Lung (tissue), 12 donors: ENCODE measurements around the gene XPO5. TPM values are rescaled to one million over a fixed set of nuclear protein-coding genes. Genes with fewer than 3 reads are reported as not detected.
A peak's percentile ranks its signal among the peaks of the same experiment; 100 is the strongest.
"Not testable (repeated sequence)": the region's sequence is repeated elsewhere in the genome, so short reads cannot be mapped to it uniquely, and the experiment has no call there.

ENCODE experiments used
- ATAC-seq: fragments of 200-7000 bp; cut with Tn5 transposase; one replicate; pipeline ENCODE4 v1.9.1; 2020; ENCODE audit warnings: moderate number of reproducible peaks; ENCODE audit not compliant: insufficient read depth, low FRiP score
- DNase-seq, 3 donors: peaks; one replicate each; pipeline ENCODE4 v3.0.0-alpha.2; 2013 to 2017
- H3K27ac ChIP-seq, 2 donors: one replicate each; pipeline ENCODE4 v1.5.1; 2013; ENCODE audit warnings: mild to moderate bottlenecking in 2 of 2, moderate library complexity in 2 of 2, control low read depth in 1 of 2, inconsistent platforms in 1 of 2, low read depth in 1 of 2, low read length in 1 of 2
- H3K27me3 ChIP-seq, 3 donors: one replicate each; pipeline ENCODE4 v1.5.1; 2013; ENCODE audit warnings: low read length in 2 of 3; ENCODE audit not compliant: control insufficient read depth in 3 of 3, insufficient read depth in 3 of 3
- H3K36me3 ChIP-seq, 4 donors: one replicate each; pipeline ENCODE4 v1.5.1; 2013; ENCODE audit warnings: low read length in 4 of 4, mild to moderate bottlenecking in 1 of 4, moderate library complexity in 1 of 4; ENCODE audit not compliant: control insufficient read depth in 4 of 4, insufficient read depth in 4 of 4
- H3K4me1 ChIP-seq, 5 donors: one replicate each; pipeline ENCODE4 v1.5.1; 2013; ENCODE audit warnings: low read length in 5 of 5, mild to moderate bottlenecking in 2 of 5, moderate library complexity in 1 of 5; ENCODE audit not compliant: control insufficient read depth in 5 of 5, insufficient read depth in 5 of 5
- H3K4me3 ChIP-seq: one replicate; pipeline ENCODE4 v1.5.1; 2013; ENCODE audit warnings: mild to moderate bottlenecking, control low read depth, moderate library complexity
- H3K9ac ChIP-seq, 2 donors: one replicate each; pipeline ENCODE4 v1.5.1; 2013; ENCODE audit warnings: low read length in 2 of 2, control low read depth in 1 of 2; ENCODE audit not compliant: insufficient read depth in 1 of 2
- H3K9me3 ChIP-seq, 4 donors: one replicate each; pipeline ENCODE4 v1.5.1; 2013; ENCODE audit warnings: low read length in 3 of 4, mild to moderate bottlenecking in 1 of 4, moderate library complexity in 1 of 4; ENCODE audit not compliant: control insufficient read depth in 4 of 4, insufficient read depth in 3 of 4
- WGBS, 2 donors: extraction: QIAGEN DNeasy Blood & Tissue Kit; methylation state at CpG; one replicate each; pipeline ENCODE4 v1.1.7; 2013; 5-methylcytosine and 5-hydroxymethylcytosine counted together
- polyA plus RNA-seq, 2 donors: library from polyadenylated mRNA; stranded (reverse); fragments of 200-250 nt; gene quantifications; one replicate each; pipeline ENCODE4 v1.2.1, GENCODE V29; 2013
- total RNA-seq, 2 donors: library from RNA; depleted of rRNA in 1 of 2; stranded (reverse); fragments of >200 nt in 1 of 2; gene quantifications; one replicate each; pipeline ENCODE4 v1.2.1, GENCODE V29; 2014 to 2021
- TF ChIP-seq, protein P1 (sequence below): IDR thresholded peaks from 2 replicates; pipeline ENCODE4 v1.5.1; 2012; ENCODE audit warnings: mild to moderate bottlenecking; ENCODE audit errors: control extremely low read depth, extremely low read depth
- donor health status: control.
- donor health status: control.
- donor health status: Bipolar disorder and iron deficiency.
- donor health status: healthy.
- donor health status: DM: yes; HTN: yes; CAD: no.

The XPO5 gene
- total and polyA plus RNA-seq, 4 donors, result 9.3 to 30.1 (median 16.3) TPM

DNA sequence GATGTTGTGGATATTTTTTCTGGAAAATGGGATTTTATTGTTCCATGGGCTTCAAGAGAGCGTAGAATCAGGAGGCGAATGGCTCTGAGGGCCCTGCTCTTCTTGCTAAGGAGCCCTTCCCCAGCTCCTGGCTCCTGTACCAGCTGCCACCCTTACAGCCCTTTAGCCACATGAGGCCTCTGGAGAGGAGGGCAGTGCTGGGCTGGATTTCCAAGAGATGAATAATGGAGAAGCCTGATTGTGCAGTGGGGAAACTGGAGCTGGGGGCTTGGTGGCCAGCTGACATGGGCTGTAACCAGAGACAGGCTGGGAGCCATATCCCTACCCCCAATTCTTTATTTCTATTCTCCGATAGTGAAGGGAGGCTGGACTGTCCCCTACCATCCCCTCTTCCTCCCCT, 74.9 kb downstream of the XPO5 start:
- Histone ChIP-seq H3K36me3 (peaks cover 9 to 66% (median 29%) of the 10 kb centered on the region in 4 donors), H3K4me3 (no peak overlapping the region), H3K27me3 (no peaks in the 10 kb centered on the region), H3K9ac (no peak overlapping the region), H3K27ac (no peak overlapping the region), H3K9me3 (no peaks in the 10 kb centered on the region), H3K4me1 (peaks cover 0 to 14% (median 0%) of the 10 kb centered on the region in 5 donors)
- ATAC-seq (no peak), DNase-seq (no peak)
- 95 to 96% methylated on average over 3 of the region's 3 CpGs for WGBS, 2 donors
- TF ChIP-seq, protein P1, sequence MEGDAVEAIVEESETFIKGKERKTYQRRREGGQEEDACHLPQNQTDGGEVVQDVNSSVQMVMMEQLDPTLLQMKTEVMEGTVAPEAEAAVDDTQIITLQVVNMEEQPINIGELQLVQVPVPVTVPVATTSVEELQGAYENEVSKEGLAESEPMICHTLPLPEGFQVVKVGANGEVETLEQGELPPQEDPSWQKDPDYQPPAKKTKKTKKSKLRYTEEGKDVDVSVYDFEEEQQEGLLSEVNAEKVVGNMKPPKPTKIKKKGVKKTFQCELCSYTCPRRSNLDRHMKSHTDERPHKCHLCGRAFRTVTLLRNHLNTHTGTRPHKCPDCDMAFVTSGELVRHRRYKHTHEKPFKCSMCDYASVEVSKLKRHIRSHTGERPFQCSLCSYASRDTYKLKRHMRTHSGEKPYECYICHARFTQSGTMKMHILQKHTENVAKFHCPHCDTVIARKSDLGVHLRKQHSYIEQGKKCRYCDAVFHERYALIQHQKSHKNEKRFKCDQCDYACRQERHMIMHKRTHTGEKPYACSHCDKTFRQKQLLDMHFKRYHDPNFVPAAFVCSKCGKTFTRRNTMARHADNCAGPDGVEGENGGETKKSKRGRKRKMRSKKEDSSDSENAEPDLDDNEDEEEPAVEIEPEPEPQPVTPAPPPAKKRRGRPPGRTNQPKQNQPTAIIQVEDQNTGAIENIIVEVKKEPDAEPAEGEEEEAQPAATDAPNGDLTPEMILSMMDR, result no peak

- Histone ChIP-seq H3K9ac (no peak overlapping the region), H3K27ac (peak overlapping the region; percentile 14 to 71), H3K4me1 (peaks cover 0 to 26% (median 0%) of the 10 kb centered on the region in 5 donors), H3K36me3 (peaks cover 9 to 50% (median 29%) of the 10 kb centered on the region in 4 donors), H3K9me3 (no peaks in the 10 kb centered on the region), H3K4me3 (no peak overlapping the region), H3K27me3 (no peaks in the 10 kb centered on the region)
- DNase-seq, result no peak
- WGBS, 2 donors, result 78 to 88% methylated on average over 12 of the region's 12 CpGs
- TF ChIP-seq, protein P1, result no peak
- ATAC-seq, result no peak
Measured at GRCh38 chr6:43499028-43499815, 76.6 kb downstream of the XPO5 start.

DNA sequence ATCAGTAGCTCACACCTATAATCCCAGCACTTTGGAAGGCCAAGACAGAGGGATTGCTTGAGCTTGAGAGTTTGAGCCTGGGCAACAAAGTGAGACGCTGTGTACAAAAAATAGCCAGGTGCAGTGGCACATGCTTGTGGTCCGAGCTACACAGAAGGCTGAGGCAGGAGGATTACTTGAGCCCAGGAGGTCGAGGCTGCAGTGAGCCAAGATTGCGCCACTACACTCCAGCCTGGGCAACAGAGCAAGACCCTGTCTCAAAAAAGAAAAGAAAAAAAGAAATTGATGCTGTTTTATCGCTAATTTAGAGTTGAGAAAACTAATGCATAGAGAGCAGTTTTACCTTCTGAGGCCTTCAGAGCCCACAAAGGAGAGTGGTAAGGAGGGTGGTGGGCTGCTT, 77.5 kb downstream of the XPO5 start:
- H3K9ac ChIP-seq, ATAC-seq, DNase-seq, H3K4me3 ChIP-seq, H3K9me3 ChIP-seq, H3K27me3 ChIP-seq: not testable (repeated sequence)
- WGBS, 2 donors, result 96 to 97% methylated on average over 5 of the region's 5 CpGs
- Histone ChIP-seq H3K36me3 (peaks cover 6 to 44% (median 29%) of the 10 kb centered on the region in 4 donors), H3K27ac (peak overlapping the region in 1 of 2 donors; percentile 56), H3K4me1 (peaks cover 0 to 26% (median 0%) of the 10 kb centered on the region in 5 donors)

- WGBS, 2 donors, result 94 to 98% methylated on average over 12 of the region's 12 CpGs
- TF ChIP-seq, protein P1, result no peak
- no peak overlapping the region for H3K9ac ChIP-seq
Measured at GRCh38 chr6:43497689-43498088, 78.1 kb downstream of the XPO5 start.

More at GRCh38 chr6:43497689-43498088, 78.1 kb downstream of the XPO5 start:
- Histone ChIP-seq H3K36me3 (peaks cover 6 to 38% (median 26%) of the 10 kb centered on the region in 4 donors), H3K27me3 (no peaks in the 10 kb centered on the region), H3K9me3 (no peaks in the 10 kb centered on the region), H3K4me1 (peaks cover 0 to 29% (median 2%) of the 10 kb centered on the region in 5 donors), H3K27ac (no peak overlapping the region), H3K4me3 (no peak overlapping the region)
- ATAC-seq (no peak), DNase-seq (no peak)
